Measurements from ENCODE around the gene RGS9.
A peak's percentile ranks its signal among the peaks of the same experiment; 100 is the strongest.
"Not testable (repeated sequence)": the region's sequence is repeated elsewhere in the genome, so short reads cannot be mapped to it uniquely, and the experiment has no call there.

Gene RGS9

DNA sequence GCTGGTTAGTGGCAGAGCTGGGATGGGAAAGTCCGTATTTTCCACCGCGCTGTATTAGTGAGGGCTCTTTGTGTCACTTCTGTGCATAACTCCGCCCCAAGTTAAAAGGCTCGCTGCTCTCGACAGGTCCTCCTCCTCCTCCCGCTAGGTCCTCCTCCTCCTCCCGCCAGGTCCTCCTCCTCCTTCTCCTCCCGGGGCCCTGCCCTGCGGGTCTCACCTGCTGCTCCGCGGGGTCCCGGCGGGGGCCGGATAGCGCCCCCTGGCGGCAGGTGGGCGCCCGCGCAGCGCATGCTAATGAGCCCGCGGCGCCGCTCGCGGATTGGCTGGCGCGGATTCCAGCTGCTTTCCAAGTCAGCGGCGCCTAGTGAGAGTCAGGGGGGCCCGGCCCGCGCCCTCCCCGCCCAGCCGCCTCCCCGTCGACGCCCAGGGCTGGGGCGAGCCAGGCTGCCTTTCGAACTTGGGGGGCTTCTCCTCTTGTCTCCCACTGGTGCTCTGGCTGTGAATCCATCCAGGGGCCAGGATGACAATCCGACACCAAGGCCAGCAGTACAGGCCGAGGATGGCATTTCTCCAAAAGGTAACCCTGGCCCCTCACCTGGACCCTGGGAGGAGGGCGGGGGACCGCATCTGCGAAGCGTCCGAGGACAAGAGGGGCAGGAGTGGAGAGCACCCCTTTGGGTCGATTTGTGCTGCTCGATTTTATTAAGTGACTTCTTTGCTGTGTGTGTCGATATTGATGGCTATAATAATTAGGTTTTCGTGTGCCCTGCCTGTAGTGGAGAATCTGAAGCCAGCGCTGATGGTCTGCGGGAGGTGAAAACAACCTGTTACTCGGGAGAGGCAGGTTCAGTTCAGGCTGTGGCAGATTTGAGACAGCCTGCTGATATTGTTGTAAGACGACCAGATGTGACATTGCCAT lies at the start of gene RGS9:
TSS of gene RGS9 (plus strand) at position 350 of the 919 bp plus-strand sequence. CDS start at position 521, 171 bp downstream.
- DNase-seq = peak; percentile 70

DNA sequence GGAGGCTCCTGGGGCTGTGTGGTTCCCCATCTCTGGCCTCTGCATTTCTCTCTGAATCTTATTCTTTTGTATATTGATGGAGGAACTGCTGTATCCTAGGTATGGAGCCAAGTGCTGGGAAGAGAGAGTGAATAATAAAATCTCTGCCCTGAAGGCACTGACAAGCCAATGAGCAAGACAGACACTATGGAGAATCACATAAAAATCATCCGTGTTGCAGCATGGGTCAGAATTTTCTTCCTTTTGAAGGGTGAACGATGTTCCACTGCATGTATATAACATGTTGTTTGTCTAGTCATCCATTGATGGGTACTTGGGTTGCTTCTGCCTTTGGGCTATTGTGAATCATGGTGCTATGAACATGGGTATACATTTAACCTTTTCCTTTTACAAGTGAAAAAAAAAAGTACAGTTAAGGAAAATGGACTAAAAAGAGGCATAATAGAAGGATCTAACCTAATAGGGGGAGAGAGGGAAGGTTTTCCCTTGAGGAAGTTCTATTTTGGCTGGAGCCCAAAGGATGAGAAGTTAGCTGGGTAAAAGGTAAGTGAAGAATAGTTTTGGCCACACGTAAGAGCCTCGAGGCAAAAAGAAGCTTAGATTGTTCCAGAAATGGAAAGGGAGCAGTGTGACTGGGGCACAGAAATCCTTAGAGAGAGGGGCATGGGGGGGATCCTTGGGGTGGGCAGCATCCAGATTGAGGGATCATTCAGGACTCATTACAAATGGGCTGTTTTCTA lies 48.4 kb upstream of the RGS9 start:
- DNase-seq = peak; percentile 50

DNA sequence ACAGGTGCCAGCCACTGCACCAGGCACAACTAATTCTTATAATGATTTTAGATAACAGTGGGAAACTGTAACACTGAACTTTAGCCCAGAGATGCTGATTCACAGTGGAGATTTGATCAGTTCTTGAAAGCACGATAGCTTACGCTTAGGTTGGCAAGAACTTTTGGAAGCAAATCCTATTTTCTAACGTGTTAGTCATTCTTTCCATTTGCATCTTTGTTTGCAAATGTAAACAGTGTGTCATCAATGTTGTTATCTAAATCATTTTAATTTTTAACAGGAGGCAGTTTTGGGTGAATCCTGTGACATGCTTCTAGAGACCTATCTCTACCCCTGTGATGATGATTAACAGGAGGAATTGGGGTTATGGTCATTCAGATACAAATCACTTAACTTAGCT lies 44.9 kb upstream of the RGS9 start:
- no peak for DNase-seq

DNA sequence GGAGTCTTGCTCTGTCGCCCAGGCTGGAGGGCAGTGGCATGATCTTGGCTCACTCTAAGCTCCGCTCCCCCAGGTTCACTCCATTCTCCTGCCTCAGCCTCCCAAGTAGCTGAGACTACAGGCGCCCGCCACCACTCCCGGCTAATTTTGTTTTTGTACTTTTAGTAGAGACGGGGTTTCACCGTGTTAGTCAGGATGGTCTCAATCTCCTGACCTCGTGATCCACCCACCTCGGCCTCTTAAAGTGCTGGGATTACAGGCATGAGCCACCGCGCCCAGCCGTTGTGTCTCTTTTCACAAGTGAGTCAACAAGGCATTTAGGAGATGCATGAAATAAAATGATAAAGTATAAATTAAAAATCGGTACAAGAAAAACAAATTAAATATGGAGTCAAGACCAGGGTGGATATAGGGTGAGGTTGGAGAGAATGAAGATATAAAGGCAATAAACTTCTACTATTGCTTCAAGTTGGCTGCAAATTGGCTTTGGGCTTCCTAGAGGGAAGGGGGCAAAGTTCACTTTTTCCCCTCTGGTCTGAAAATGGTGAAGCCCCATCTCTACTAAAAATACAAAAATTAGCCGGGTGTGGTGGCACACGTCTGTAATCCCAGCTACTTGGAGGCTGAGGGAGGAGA lies 44.3 kb upstream of the RGS9 start:
- not testable (repeated sequence) for DNase-seq

DNA sequence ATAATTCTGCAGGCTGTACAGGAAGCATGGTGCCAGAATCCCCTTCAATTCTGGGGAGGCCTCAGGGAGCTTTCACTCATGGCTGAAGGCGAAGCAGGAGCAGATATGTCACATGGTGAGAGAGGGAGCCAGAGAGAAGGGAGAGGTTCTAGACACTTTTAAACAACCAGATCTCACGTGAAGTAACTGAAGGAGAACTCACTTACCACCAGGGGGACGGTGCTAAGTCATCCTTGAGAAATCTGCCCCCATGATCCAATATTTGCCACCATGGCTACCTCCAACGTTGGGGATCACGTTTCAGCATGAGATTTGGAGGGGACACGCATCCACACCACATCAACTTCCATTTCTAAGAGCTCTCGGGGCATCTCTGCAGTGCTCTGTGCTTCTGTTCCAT lies 43.2 kb upstream of the RGS9 start:
- DNase-seq = no peak

DNA sequence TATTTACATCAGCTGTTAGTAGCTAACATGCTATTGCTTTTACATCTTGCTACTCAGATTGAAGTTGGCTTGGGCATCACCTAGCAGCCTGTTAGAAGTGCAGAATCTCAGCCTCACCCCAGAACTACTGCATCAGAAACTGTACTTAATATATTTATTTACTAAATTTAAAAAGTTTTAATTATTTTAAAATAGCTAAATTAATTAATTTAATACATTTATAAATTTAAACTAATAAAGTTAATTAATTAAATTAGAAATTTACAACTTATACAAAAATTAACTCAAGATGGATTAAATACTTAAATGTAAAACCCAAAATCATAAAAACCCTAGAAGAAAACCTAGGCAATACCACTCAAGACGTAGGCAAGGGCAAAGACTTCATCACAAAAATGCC lies 41.7 kb upstream of the RGS9 start:
- DNase-seq = no peak

DNA sequence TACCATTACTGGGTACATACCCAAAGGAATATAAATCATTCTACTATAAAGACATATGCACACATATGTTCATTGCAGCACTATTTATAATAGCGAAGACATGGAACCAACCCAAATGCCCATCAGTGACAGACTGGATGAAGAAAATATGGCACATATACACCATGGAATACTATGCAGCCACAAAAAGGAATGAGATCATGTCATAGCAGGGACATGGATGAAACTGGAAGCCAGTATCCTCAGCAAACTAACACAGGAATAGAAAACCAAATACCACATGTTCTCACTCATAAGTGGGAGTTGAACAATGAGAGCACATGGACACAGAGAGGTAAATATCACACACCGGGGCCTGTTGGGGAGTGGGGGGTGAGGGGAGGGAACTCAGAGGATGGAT lies 40.8 kb upstream of the RGS9 start:
- not testable (repeated sequence) for DNase-seq

DNA sequence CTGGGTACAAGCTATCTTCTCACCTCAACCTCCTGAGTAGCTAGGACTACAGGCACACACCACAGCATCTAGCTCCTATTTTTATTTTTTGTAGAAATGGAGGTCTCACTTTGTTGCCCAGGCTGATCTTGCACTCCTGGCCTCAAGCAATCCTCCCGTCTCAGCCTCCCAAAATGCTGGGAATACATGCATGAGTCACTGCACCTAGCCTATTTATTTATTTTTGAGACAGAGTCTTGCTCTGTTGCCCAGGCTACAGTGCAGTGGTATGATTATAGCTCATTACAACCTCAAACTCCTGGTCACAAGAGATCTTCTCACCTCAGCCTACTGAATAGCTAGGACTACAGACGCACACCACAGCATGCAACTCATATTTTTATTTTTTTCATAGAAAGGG lies 40.1 kb upstream of the RGS9 start:
- DNase-seq = no peak

DNA sequence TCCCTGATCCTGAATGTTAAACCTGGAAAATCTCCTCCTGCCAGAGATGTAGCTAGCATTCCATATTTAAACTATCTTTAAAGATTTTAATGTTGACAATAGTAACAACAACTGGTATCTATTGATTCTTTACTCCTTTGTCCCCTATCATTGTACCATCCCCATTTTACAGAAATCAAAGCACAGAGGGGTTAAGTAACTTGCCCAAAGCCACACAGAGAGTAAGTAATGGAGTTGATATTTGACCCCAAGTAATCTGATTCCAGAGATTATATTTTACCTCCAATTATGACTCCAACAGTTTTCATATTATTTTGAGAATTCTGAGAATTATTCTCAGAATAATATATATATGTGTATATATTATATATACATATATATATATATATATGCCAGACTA lies 37.7 kb upstream of the RGS9 start:
- no peak for DNase-seq

DNA sequence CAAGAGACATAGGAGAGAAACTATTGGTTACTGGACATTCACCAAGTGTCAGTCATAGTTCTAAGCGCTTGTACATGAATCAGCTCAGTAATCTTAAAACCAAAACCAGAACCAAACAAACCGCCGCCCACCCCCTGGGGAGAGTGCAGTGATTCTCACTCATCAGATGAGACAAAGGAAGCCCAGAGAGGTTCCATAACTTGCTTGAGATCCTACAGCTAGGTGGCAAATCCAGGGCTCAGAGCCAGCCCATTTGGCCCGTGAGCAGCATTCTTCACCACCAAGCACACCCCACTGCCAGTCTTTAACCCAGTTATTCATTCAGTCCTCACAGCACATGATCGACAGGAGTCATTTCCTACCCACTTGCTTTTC lies 37.2 kb upstream of the RGS9 start:
- DNase-seq = peak; percentile 63

DNA sequence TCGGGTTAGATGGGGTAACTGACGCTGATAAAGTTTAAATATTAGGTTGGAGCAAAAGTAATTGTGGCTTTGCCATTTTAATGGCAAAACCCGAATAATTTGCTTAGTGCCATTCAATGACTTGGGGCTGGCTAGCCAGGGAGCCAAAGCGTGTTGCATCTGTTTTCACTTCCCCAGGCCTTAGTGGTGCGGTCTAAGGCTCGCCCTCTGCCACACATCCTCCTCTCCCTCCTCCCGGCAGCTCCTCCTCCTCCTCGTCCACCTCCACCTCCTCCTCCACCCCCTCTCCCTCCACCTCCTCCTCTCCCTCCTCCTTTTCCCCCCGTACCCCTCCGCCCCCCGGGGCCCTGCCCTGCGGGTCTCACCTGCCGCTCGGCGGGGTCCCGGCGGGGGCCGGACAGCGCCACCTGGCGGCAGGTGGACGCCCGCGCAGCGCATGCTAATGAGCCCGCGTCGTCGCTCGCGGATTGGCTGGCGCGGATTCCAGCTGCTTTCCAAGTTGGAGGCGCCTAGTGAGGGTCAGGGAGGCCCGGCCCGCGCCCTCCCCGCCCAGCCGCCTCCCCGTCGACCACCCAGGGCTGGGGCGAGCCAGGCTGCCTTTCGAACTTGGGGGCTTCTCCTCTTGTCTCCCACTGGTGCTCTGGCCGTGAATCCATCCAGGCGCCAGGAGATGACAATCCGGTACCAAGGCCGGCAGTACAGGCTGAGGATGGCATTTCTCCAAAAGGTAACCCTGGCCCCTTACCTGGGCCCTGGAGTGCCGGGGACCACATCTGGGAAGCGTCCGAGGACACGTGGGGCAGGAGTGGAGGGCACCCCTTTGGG lies 36.6 kb upstream of the RGS9 start:
- peak; percentile 65 for DNase-seq

DNA sequence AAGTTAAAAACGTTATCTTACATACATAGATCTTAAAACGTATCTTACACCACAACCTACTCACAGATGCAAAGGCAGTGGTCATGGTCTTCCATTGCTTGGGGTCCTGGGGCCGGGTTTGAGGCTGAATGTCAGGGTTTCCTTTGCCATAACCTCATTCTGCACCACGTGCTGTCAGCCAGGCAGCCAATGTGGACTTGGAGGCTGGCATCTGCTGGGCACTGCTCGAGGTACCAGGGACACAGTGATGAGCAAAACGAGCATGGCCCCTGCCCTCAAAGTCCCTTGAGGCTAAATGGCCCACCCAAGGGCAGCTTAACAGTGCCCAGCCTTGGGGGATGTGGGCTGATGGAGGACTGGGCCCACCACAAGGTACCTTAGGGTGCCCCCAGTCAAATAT lies 35.8 kb upstream of the RGS9 start:
- DNase-seq = no peak

DNA sequence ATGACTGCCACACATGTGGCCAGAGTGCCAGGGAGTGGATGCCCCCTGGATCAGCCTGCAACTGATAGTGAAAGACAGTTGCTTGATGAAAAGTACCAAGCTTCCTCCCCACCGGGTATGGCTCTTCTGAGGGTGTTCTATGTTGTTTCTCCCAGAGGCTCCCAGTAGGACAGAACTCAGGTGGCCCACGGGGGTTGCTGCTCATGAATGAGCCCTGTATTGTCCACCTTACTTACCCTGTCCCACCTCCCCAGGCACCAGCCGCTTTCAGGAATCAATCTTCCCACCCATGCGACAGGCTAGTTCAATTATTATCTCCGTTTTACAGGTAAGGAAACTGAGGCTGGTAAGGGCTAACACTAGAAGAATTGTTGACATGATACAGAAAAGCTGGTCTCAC lies 34.9 kb upstream of the RGS9 start:
- DNase-seq = no peak

DNA sequence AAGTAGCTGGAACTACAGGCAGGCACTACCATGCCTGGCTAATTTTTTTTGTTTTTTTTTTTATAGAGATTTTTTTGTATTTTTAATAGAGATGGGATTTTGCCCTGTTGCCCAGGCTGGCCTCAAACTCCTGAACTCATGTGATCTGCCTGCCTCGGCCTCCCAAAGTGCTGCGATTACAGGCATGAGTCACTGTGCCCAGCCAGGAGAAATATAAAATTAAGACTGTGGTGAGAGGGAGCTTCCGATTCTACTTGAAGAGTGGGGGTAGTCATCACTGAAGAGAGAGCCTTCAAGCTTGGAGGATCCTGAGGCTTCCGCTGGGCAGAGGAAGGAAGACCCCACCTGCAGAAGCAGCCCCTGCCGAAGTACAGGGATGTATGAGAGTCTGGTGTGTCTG lies 34.4 kb upstream of the RGS9 start:
- no peak for DNase-seq

DNA sequence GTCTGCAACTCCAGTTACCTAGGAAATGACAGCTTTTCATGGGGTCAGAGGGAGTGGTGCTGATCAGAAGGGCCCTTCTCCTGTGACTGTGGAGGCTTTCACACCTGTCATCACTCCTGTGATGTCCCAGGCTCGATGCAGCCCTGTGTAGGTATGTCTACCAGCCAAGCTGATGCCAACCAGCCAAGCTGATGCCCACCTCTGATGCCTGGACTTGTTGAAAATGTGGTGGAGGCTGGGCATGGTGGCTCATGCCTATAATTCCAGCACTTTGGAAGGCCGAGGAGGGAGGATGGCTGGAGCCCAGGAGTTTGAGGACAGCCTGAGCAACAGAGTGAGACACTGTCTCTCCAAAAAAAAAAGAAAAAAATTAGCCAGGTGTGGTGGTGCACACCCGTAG lies 33.7 kb upstream of the RGS9 start:
- no peak for DNase-seq

DNA sequence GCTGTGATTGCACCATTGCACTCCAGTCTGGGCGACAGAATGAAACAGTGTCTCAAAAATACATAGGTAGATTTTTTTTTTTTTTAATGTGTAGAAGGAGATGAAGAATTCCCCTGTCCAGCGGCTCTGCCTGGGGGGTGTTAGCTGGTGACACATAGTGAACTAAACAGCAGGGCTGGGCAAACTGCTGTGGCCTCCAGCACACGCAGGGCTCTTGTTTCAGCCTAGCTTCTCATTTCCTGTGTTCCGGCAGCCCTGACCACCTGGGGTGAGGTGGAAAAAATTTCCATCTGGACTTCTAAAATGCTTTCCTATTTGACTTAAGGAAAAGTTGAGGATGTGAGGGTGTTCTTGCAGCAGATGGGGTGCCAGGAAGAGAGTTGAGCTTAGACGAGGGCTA lies 33.3 kb upstream of the RGS9 start:
- no peak for DNase-seq

DNA sequence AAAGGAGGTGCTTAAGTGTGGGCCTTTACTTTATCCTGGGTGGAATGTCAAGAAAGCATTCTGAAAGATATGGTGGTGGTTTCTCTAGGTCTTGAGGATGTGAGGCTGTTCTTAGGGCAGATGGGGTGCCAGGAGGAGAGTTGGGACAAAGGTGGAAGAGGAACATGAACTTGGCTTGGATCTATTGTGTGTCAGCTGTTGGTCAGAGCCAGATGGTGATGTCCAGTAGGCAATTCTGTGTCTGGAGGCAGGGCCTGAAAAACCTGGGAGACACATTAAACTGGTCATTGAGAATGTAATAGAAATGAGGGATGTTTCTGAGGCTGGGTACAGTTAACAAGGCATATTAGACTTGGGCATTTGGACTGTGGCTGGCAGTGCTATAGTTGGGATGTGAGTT lies 32.6 kb upstream of the RGS9 start:
- no peak for DNase-seq

DNA sequence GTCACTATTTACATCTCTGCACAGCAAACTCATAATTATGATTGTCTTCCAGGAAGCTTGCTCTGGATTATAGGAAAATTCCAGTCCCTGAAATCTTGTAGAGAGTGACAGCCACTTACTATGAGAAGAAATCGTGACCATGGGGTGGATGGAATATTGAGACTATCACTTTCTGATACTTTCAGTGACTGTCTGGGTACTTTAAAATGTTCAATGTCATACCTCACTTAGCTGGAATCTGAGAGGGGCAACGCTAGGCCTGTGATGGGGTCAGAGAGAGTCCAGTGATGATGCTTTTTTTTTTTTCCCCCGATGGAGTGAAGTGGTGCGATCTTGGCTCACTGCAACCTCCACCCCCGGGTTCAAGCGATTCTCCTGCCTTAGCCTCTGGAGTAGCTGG lies 32.2 kb upstream of the RGS9 start:
- DNase-seq = no peak

DNA sequence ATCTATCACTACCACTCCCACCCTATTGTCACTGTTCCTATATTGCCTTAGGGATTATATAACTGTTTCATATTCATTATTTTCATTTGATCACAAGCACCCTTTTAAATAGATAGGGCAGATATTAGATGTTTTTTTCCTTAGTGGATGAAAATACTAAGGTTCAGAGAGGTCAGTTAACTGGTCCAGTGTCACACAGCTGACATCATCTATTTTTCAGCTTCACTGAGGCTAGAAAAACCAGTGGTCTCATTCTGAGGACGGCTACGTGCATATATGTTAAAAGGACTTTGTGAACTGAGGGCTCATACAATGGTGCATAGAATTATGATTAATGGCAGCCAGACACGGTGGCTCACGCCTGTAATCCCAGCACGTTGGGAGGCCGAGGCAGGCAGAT lies 29.0 kb upstream of the RGS9 start:
- DNase-seq = no peak

DNA sequence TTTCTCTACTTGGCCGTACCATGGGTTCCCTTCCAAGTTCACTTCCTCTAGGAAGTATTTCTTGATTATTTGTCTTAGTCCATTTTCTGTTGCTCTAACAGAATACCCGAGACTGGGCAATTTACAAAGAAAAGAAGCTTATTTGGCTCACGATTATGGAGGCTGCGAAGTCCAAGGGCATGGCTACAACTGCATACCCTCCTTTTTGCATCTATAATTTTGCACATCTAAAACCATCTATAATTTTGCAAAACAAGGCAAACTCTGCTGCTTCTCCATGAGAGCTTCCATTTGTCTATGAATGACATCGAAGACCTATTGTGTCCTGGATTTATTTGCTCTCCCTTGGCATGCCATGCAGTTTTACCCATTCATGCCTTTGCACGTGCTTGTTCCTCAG lies 27.6 kb upstream of the RGS9 start:
- DNase-seq = no peak

DNA sequence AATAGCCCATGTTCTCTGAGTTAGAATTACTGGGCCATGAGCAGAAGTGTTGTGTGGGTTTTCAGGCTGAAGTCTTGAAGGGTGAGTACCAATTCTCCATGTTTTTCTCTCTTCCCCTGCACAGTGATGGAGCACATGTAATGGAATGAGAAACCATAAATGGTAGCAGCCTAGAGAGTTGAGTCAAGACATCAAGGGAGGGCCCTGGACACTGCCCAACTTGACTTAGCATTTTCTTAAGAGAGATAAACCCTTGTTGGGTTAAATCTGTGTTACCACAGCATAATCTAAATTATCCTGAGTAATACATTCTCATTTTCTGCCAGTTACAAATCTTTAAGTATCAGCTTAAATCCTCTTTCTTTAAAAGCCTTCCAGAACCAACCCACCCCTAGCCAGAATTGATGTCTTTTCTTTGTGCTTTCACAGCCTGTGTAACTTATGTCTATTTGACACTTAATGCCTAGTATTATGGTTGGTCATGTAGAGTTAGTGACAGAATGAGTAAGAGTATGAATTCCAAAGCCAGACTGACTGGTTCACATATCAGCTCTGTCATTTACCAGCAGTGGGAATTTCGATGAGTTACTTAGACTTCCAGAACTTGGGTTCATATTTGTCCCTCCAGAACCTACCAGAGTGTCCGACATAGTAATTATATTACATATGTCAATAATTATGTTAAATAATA lies 27.0 kb upstream of the RGS9 start:
- no peak for DNase-seq

DNA sequence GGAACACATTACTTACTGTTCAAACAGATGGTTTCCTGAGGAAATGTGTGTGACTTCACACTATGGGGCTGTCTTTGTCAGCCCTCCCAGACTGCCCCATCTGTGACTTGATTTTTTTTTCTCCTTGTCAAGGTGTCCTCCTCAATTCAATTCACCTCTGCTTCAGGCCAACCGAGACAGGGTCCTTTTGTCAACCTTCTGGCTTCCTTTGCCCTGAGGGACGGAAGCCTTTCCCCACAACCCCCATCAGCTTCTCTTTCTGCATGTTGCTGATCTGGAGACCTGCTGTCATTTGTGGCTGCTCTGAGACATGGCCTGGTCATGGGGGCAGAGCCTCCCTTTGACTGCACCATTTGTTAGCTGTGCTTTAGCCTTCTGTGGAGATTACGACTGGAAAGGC lies 21.3 kb upstream of the RGS9 start:
- no peak for DNase-seq
